ENCODE results near the gene FITM2. TPM values are rescaled to one million over a fixed set of nuclear protein-coding genes. Genes with fewer than 3 reads are reported as not detected.

The FITM2 gene
- total RNA-seq, 1 donor from 2014 or later: 8.9 TPM

DNA sequence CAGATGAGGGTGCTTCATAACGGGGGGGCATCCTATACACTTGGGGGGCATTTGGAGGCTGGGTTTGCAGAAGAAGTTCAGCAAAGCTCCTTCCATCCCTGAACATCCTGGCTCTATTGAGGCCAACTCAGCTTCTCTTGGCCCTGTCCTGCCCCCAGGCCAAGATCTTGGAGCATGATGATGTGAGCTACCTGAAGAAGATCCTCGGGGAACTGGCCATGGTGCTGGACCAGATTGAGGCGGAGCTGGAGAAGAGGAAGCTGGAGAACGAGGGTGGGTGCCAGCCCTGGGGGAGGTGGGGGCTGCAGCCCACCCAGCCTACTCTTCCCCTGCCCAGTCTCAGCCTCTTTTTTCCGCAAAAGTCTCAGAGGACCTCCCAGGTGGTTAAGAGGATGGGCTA, 46.7 kb downstream of the FITM2 start:
- Mint-ChIP-seq H3K27me3 (ENCODE audit: unreplicated experiment) (no peaks in the 10 kb centered on the region), H3K4me3 (ENCODE audit: unreplicated experiment) (no peak overlapping the region), H3K4me1 (ENCODE audit: unreplicated experiment) (no peaks in the 10 kb centered on the region), H3K9me3 (ENCODE audit: unreplicated experiment) (no peaks in the 10 kb centered on the region), H3K27ac (ENCODE audit: unreplicated experiment) (no peak overlapping the region), H3K36me3 (ENCODE audit: unreplicated experiment) (peaks cover 2% of the 10 kb centered on the region)
- TF ChIP-seq, protein P1, sequence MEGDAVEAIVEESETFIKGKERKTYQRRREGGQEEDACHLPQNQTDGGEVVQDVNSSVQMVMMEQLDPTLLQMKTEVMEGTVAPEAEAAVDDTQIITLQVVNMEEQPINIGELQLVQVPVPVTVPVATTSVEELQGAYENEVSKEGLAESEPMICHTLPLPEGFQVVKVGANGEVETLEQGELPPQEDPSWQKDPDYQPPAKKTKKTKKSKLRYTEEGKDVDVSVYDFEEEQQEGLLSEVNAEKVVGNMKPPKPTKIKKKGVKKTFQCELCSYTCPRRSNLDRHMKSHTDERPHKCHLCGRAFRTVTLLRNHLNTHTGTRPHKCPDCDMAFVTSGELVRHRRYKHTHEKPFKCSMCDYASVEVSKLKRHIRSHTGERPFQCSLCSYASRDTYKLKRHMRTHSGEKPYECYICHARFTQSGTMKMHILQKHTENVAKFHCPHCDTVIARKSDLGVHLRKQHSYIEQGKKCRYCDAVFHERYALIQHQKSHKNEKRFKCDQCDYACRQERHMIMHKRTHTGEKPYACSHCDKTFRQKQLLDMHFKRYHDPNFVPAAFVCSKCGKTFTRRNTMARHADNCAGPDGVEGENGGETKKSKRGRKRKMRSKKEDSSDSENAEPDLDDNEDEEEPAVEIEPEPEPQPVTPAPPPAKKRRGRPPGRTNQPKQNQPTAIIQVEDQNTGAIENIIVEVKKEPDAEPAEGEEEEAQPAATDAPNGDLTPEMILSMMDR (IDR thresholded peaks at IDR 0.05): no peak
- DNase-seq (ENCODE audit: extremely low spot score, unreplicated experiment): no peak

DNA sequence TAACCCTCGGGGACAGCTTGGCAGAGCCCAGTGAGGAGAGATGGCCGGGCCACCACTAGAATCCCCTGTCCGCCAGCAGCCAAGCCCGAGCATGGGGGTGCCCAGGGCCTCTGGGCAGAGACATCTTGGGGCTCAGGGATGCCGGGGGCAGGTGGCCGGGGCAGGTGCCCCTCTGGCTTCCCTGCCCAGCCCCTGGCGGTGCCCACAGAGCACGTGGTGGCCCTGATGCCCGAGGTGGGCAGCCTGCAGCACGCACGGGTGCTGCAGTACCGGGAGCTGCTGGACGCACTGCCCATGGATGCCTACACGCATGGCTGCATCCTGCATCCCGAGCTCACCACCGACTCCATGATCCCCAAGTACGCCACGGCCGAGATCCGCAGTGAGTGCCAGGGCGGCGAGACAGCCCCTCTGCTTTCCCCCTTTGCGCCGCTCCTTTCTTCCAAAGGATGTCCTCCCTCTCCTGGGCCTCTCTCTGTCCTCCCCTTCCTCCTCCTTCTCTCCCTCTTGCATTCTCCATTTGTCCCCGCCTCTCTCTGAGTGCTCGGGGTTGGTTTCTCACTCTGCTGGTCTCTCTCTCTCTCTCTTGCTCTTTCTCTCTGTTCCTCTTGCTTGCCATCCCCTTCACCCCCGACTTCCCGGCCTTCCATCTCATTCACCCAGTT, 52.6 kb downstream of the FITM2 start:
- Mint-ChIP-seq H3K36me3 (ENCODE audit: unreplicated experiment) (no peaks in the 10 kb centered on the region), H3K27me3 (ENCODE audit: unreplicated experiment) (no peaks in the 10 kb centered on the region), H3K4me3 (ENCODE audit: unreplicated experiment) (no peak overlapping the region), H3K4me1 (ENCODE audit: unreplicated experiment) (no peaks in the 10 kb centered on the region), H3K9me3 (ENCODE audit: unreplicated experiment) (no peaks in the 10 kb centered on the region), H3K27ac (ENCODE audit: unreplicated experiment) (no peak overlapping the region)
- TF ChIP-seq, protein P1 (IDR thresholded peaks at IDR 0.05): no peak
- no peak for DNase-seq (ENCODE audit: extremely low spot score, unreplicated experiment)

DNA sequence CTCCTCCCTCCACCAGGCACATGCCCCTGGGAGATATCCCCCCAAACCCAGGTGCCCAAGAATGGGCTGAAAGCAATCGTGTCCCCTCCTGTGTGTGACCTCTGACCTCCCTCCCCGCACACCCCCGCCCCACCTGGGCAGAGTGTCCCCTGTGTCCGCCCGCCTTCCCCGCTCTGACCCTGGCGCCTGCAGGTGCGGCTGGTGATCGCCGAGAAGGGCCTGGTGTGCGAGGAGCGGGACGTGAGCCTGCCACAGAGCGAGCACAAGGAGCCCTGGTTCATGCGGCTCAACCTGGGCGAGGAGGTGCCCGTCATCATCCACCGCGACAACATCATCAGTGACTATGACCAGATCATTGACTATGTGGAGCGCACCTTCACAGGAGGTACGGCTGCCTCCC, 54.0 kb downstream of the FITM2 start:
- Mint-ChIP-seq H3K27ac (ENCODE audit: unreplicated experiment) (no peak overlapping the region), H3K4me1 (ENCODE audit: unreplicated experiment) (no peaks in the 10 kb centered on the region), H3K9me3 (ENCODE audit: unreplicated experiment) (no peaks in the 10 kb centered on the region), H3K4me3 (ENCODE audit: unreplicated experiment) (no peak overlapping the region), H3K36me3 (ENCODE audit: unreplicated experiment) (no peaks in the 10 kb centered on the region), H3K27me3 (ENCODE audit: unreplicated experiment) (no peaks in the 10 kb centered on the region)
- DNase-seq (ENCODE audit: extremely low spot score, unreplicated experiment): no peak
- TF ChIP-seq, protein P1 (IDR thresholded peaks at IDR 0.05): no peak

DNA sequence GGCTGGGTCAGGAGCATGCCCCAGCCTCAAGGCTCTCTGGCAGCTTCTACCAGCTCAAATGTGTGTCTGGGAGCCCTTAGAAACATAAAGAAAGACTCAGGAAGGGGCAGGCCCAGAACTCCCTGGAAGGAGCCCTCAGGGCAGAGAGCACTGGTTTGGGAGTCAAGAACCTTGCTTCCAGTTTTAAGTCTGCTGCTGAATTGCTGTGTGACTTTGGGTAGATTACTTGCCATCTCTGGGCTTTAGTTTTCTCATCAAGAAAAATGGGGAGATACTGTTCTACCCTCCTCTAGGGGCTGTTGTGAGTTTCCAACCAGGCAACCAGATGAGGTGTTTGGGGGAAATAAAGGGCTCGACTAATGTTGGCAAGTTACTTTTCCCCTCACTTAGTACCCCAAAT, 55.1 kb downstream of the FITM2 start:
- no peak for DNase-seq (ENCODE audit: extremely low spot score, unreplicated experiment)
- Mint-ChIP-seq H3K27ac (ENCODE audit: unreplicated experiment) (no peak overlapping the region), H3K4me3 (ENCODE audit: unreplicated experiment) (no peak overlapping the region), H3K9me3 (ENCODE audit: unreplicated experiment) (no peaks in the 10 kb centered on the region), H3K27me3 (ENCODE audit: unreplicated experiment) (no peaks in the 10 kb centered on the region), H3K4me1 (ENCODE audit: unreplicated experiment) (no peaks in the 10 kb centered on the region), H3K36me3 (ENCODE audit: unreplicated experiment) (no peaks in the 10 kb centered on the region)
- TF ChIP-seq, protein P1 (IDR thresholded peaks at IDR 0.05): no peak

DNA sequence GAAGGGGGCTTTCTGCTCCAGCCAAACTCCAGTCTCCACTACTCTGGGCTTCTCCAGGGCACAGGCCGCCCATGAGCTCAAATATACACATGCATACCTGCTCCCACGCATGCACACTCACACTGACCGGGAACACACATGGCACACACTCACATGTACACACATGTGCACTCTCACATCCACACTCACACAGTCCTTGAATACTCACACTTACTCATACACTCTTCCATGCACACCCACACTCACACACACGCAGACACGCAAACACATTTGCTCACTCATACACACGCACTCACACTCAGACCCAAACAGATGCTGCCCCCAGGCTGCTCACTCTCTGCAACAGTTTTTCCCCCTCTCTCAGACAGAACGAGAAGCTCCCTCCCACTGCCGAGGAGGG, 56.9 kb downstream of the FITM2 start:
- Mint-ChIP-seq H3K27me3 (ENCODE audit: unreplicated experiment) (no peaks in the 10 kb centered on the region), H3K9me3 (ENCODE audit: unreplicated experiment) (no peaks in the 10 kb centered on the region), H3K27ac (ENCODE audit: unreplicated experiment) (no peak overlapping the region), H3K4me3 (ENCODE audit: unreplicated experiment) (no peak overlapping the region), H3K36me3 (ENCODE audit: unreplicated experiment) (no peaks in the 10 kb centered on the region), H3K4me1 (ENCODE audit: unreplicated experiment) (no peaks in the 10 kb centered on the region)
- DNase-seq (ENCODE audit: extremely low spot score, unreplicated experiment): no peak
- TF ChIP-seq, protein P1 (IDR thresholded peaks at IDR 0.05): no peak

Measured in osteocyte (in vitro differentiated cells).